ENCODE results near the gene CREB5.

- TF ChIP-seq CTCF (IDR thresholded peaks at IDR 0.05 in 8 of 11, conservative IDR thresholded peaks at IDR 0.05 in 3 of 11), result no peak
- TF ChIP-seq POLR2A (IDR thresholded peaks at IDR 0.05), result no peak
These were observed 461.7 kb downstream of the CREB5 start for GRCh38 chr7:28874001-28874400.

All from spleen (tissue), 7 donors.